HG03469 (cell line): ENCODE data around the gene SLC35D1.
"Not testable (repeated sequence)": the region's sequence is repeated elsewhere in the genome, so short reads cannot be mapped to it uniquely, and the experiment has no call there.

Experiments used
- ATAC-seq: cut with Tn5 transposase; IDR thresholded peaks from one replicate; pipeline ENCODE4 v1.9.1; 2021; ENCODE audit warnings: mild to moderate bottlenecking, moderate library complexity, moderate number of reproducible peaks; ENCODE audit not compliant: unreplicated experiment

Gene SLC35D1

GRCh38 chr1:66996018-66996682, 57.8 kb downstream of the SLC35D1 start:
- ATAC-seq = peak; percentile 58

- ATAC-seq = no peak
Observed at GRCh38 chr1:66993076-66993475, 60.9 kb downstream of the SLC35D1 start.

GRCh38 chr1:66985835-66986234, 68.1 kb downstream of the SLC35D1 start:
- no peak for ATAC-seq

GRCh38 chr1:66984491-66984890, 69.5 kb downstream of the SLC35D1 start:
- peak; percentile 88 for ATAC-seq

GRCh38 chr1:66982561-66983260, 71.2 kb downstream of the SLC35D1 start:
- no peak for ATAC-seq

- ATAC-seq = no peak
Observed at GRCh38 chr1:66981679-66982078, 72.3 kb downstream of the SLC35D1 start.

- ATAC-seq = no peak
Observed at GRCh38 chr1:66980745-66981367, 73.1 kb downstream of the SLC35D1 start.

GRCh38 chr1:66979621-66980020, 74.3 kb downstream of the SLC35D1 start:
- not testable (repeated sequence) for ATAC-seq

- ATAC-seq = no peak
Observed at GRCh38 chr1:66978201-66978600, 75.7 kb downstream of the SLC35D1 start.

GRCh38 chr1:66968574-66968973, 85.4 kb downstream of the SLC35D1 start:
- ATAC-seq = no peak

- not testable (repeated sequence) for ATAC-seq
Observed at GRCh38 chr1:66966188-66966873, 87.6 kb downstream of the SLC35D1 start.

GRCh38 chr1:66957938-66958337, 96.0 kb downstream of the SLC35D1 start:
- no peak for ATAC-seq

- ATAC-seq = peak; percentile 60
Observed at GRCh38 chr1:66954208-66954607, 99.7 kb downstream of the SLC35D1 start.

GRCh38 chr1:66951513-66951912, 102.4 kb downstream of the SLC35D1 start:
- no peak for ATAC-seq
